Activated T-helper 17 cell treated with anti-CD3 and anti-CD28 coated beads, Interleukin-2, amount 50 U/mL, for 72 hours (primary cell): ENCODE results near the gene HSPA2. TPM values are rescaled to one million over a fixed set of nuclear protein-coding genes. Genes with fewer than 3 reads are reported as not detected.
"Not testable (repeated sequence)": the region's sequence is repeated elsewhere in the genome, so short reads cannot be mapped to it uniquely, and the experiment has no call there.

Experiments
- ATAC-seq: fragments of 150-1000 bp; cut with Tn5 transposase; replicated peaks from 2 replicates; pipeline ENCODE4 v1.10.0; 2021; ENCODE audit warnings: mild to moderate bottlenecking, moderate library complexity
- H3K27ac Mint-ChIP-seq: one replicate; pipeline ENCODE4 v1.8.0; 2022; ENCODE audit warnings: mixed read lengths
- H3K27me3 Mint-ChIP-seq: one replicate; pipeline ENCODE4 v1.8.0; 2022; ENCODE audit warnings: mixed read lengths
- H3K36me3 Mint-ChIP-seq: one replicate; pipeline ENCODE4 v1.8.0; 2022; ENCODE audit warnings: low read depth, mild to moderate bottlenecking, mixed read lengths
- H3K4me1 Mint-ChIP-seq: one replicate; pipeline ENCODE4 v1.8.0; 2022; ENCODE audit warnings: mixed read lengths
- H3K4me3 Mint-ChIP-seq: one replicate; pipeline ENCODE4 v1.8.0; 2022; ENCODE audit warnings: mild to moderate bottlenecking, mixed read lengths
- H3K9me3 Mint-ChIP-seq: one replicate; pipeline ENCODE4 v1.8.0; 2022; ENCODE audit warnings: mixed read lengths
- total RNA-seq, 2 donors: library from RNA; stranded (reverse); gene quantifications; one replicate each; pipeline ENCODE4 v1.2.3, GENCODE V29; 2022

HSPA2 gene
- total RNA-seq, 2 donors from 2014 or later = 6.5 to 7.4 TPM

DNA sequence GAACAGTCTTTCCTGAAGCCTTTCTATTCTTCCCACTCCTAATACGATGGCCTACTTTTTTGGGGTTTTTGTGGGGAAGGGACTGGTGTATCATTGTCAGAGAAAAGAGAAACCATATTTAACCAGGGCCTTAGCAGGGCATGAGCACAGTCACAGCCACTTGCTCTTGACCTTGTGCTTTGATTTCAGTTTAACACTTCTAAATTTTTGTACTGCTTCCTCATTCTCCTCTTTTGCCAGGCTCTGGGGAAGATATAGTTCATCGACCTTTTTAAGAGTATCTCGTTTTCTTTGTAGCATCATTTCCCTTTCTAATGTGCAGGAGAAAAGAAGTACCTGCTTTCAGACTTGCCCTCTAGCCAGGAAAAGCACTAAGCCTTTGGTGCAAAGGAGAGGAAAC lies 33.8 kb upstream of the HSPA2 start:
- Mint-ChIP-seq H3K4me3 (peak overlapping the region; percentile 91), H3K36me3 (peaks cover 98% of the 10 kb centered on the region), H3K4me1 (peaks cover 39% of the 10 kb centered on the region), H3K27me3 (no peaks in the 10 kb centered on the region), H3K27ac (peak overlapping the region; percentile 97), H3K9me3 (no peaks in the 10 kb centered on the region)
- ATAC-seq = no peak

DNA sequence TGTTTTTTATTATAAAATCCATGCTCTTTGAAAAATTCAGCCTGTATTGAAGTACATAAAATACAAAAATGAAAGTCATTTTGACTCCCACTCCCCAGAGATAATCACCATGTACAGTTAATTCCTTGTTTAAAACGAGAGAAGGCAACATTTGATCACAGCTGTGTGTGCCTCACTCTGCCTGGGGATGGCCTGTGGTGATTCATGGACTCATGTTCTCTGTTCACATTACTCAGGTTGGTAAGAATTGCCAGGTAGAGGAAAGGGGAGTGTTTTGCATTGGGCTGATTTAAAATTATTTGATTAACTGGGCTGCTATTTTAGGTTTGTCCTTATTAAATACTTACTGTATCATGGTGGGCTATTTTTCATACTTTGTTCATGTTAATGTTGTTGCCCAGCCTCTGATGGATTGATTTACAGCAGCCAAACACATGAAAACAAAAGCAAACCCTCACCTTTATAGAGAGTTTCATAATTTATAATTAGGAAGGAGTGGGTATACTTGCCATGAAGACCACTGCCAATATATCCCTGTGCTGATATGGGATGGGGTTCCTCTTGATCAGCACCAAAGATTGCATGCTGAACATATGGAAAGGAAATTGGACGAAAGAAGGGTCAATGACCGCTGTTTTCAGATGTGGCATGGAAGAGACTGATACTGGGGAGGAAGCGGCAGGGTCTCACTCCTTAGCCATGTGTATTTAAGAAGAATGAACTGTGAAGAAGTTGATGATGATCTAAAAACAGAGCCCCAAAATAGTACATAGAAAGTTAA lies 33.0 kb upstream of the HSPA2 start:
- Mint-ChIP-seq H3K4me3 (peak overlapping the region; percentile 91), H3K4me1 (peaks cover 39% of the 10 kb centered on the region), H3K27me3 (no peaks in the 10 kb centered on the region), H3K9me3 (no peaks in the 10 kb centered on the region), H3K36me3 (peaks cover 97% of the 10 kb centered on the region), H3K27ac (peak overlapping the region; percentile 97)
- ATAC-seq = peak; percentile 12

DNA sequence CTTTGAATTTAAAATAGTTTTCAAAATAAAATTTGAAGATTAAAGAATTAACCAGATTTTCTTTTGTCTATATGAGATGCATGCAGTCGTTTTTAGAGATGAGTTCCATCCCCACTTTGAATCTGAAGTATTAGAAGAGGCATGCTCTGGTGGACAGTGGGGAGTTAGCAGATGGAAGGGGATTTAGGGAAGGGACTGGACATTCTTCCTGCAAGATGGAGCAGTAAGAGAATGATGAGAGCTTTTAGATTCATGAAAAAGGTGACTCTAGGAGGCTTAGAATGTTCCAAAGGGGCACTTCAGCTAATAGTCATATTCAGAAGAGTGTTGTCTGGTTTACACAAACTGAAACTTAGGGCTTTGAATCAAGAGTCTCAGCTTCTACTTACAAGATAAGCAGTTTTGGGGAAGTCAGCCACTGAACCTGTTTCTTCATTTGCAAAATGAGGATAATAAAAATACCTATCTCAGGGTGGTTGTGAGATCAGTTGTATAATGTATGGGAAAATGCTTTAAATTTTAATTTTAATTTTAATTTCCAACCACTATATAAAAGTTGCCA lies 32.2 kb upstream of the HSPA2 start:
- Mint-ChIP-seq H3K4me1 (peaks cover 39% of the 10 kb centered on the region), H3K27ac (peak overlapping the region; percentile 97), H3K36me3 (peaks cover 96% of the 10 kb centered on the region), H3K4me3 (peak overlapping the region; percentile 91), H3K27me3 (no peaks in the 10 kb centered on the region), H3K9me3 (no peaks in the 10 kb centered on the region)
- ATAC-seq = no peak

DNA sequence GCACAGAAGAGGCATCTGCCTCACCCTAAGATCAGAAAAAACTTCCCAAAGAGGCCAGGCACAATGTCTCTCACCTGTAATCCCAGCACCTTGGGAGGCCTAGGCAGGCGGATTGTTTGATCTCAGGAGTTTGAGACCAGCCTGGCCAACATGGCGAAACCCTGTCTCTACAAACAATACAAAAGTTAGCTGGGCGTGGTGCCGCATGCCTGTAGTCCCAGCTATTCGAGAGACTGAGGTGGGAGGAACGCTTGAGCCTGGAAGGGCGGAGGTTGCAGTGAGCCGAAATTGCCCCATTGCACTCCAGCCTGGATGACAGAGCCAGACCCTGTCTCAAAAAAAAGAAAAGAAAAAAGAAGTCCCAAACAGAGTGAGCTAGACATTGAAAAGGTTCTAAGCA lies 31.5 kb upstream of the HSPA2 start:
- H3K4me3 Mint-ChIP-seq = peak overlapping the region; percentile 91
- peaks cover 43% of the 10 kb centered on the region for H3K4me1 Mint-ChIP-seq
- peaks cover 96% of the 10 kb centered on the region for H3K36me3 Mint-ChIP-seq

DNA sequence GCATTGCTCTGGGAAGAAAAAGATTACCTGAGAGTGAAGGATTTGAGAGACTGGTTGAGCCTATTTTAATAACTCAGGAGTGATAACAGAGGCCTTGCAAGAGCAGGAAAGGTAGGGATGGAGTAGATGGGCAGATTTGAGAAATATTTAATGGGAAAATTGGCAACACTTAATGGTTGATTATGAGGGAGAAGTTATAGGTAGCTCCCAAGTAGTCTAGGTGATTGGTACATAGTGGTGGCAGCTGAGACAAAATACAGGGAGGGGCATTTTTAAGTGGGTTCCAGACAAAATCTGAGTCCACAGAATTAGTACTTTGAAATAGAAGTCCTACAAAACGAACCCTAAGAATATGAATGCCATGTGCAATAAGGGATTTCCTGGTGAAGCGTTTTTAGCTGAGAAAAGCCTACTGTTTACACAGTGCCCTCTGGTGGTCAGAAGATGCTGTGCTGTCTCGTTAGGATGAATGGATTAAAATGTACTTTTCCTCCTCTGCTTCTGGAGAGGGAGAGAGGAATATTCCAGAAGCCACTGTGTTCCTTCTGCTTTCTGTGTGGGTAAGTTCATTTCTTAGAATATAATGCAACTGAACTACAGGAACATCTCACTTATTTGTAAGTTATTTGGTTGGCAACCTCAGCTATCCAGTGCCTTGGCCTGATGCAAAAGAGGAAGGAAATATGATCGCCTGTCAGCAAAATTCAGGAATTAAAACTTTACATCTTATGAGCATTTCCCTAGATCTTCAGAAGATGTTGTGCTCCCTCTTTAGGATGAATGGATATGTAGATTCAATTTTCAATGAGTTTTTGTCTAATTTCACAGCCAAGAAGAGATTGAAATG lies 29.5 kb upstream of the HSPA2 start:
- no peaks in the 10 kb centered on the region for H3K9me3 Mint-ChIP-seq
- H3K4me3 Mint-ChIP-seq = peak overlapping the region; percentile 91
- H3K4me1 Mint-ChIP-seq = peaks cover 45% of the 10 kb centered on the region
- no peak for ATAC-seq
- peaks cover 85% of the 10 kb centered on the region for H3K36me3 Mint-ChIP-seq
- H3K27me3 Mint-ChIP-seq = no peaks in the 10 kb centered on the region
- H3K27ac Mint-ChIP-seq = peak overlapping the region; percentile 97

More for the DNA sequence above, 31.5 kb upstream of the HSPA2 start:
- peak overlapping the region; percentile 97 for H3K27ac Mint-ChIP-seq
- no peaks in the 10 kb centered on the region for H3K27me3 Mint-ChIP-seq
- H3K9me3 Mint-ChIP-seq = no peaks in the 10 kb centered on the region
- no peak for ATAC-seq

DNA sequence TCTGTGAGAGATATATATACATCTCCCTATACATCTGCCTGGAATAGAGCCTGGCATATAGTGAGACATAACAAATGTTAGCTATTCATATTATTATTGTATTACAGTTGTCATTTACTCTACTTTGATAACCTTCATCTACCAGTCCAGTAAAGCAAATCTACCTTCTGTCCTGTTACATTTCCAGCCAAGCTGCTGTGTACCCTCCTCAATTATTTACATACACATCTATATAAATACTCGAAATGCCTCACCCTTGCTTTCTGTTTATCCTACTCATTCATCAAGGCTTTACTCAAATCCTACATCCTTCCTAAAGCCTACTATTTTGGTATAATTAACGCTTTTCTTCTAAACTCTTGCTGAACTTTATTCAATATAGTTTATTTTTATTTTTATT lies 27.3 kb upstream of the HSPA2 start:
- Mint-ChIP-seq H3K27me3 (no peaks in the 10 kb centered on the region), H3K36me3 (peaks cover 76% of the 10 kb centered on the region), H3K4me1 (peaks cover 37% of the 10 kb centered on the region), H3K9me3 (no peaks in the 10 kb centered on the region), H3K4me3 (no peak overlapping the region), H3K27ac (no peak overlapping the region)
- ATAC-seq = no peak

DNA sequence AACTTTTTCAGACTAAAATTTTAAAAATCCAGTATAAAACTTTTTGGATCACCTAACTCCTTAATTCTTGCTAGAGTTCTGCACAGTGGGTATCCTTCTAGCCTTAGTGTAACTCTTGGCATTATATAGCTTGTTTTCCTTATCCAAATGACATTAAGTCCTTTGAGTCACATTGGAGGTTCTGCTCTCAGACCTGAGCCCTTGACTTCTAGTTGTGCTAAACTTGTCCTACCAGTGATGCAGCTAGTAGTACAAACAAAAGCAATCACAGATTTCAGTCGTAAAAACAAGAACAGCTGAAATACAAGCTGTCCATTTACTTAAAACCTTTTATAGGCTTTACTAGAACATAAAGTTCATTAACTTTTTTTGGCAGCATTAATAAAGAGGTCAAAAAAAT lies 25.5 kb upstream of the HSPA2 start:
- H3K27me3 Mint-ChIP-seq = no peaks in the 10 kb centered on the region
- peaks cover 25% of the 10 kb centered on the region for H3K4me1 Mint-ChIP-seq
- no peaks in the 10 kb centered on the region for H3K9me3 Mint-ChIP-seq
- H3K4me3 Mint-ChIP-seq = no peak overlapping the region
- H3K36me3 Mint-ChIP-seq = peaks cover 63% of the 10 kb centered on the region
- H3K27ac Mint-ChIP-seq = no peak overlapping the region
- no peak for ATAC-seq

DNA sequence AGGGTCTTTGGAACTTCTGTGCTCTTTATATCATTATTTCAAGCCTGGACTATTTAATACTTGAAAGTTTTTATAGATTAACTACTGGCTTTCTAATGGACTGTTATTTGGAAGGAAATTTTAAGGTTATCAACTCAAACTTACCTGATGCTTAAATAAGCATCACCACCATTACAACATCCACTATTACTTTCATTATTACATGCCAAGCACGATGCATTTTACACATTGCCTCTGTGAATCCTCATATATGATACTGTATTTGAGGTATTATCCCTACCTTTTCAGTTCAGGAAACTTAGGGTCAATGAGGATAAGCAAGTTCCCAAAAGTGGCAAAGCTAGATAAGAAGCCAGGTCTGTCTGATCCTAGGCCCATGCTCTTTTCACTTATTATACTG lies 23.6 kb upstream of the HSPA2 start:
- no peak for ATAC-seq
- H3K4me1 Mint-ChIP-seq = peaks cover 11% of the 10 kb centered on the region
- H3K27me3 Mint-ChIP-seq = no peaks in the 10 kb centered on the region
- H3K27ac Mint-ChIP-seq = no peak overlapping the region
- H3K4me3 Mint-ChIP-seq = peak overlapping the region; percentile 9
- peaks cover 44% of the 10 kb centered on the region for H3K36me3 Mint-ChIP-seq
- no peaks in the 10 kb centered on the region for H3K9me3 Mint-ChIP-seq

DNA sequence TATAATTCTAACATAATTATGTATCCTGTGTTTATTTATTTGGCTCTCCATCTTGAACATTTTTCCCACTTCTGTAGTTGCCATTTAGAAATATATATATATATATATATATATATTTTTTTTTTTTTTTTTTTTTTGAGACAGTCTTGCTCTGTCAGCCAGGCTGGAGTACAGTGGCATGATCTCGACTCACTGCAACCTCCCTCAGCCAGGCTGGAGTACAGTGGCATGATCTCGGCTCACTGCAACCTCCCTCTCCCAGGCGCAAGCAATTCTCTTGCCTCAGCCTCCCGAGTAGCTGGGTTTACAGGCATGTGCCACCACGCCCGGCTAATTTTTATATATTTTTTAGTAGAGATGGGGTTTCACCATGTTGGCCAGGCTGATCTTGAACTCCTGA lies 22.9 kb upstream of the HSPA2 start:
- H3K4me3 Mint-ChIP-seq, ATAC-seq, H3K27me3 Mint-ChIP-seq, H3K27ac Mint-ChIP-seq, H3K9me3 Mint-ChIP-seq: not testable (repeated sequence)
- Mint-ChIP-seq H3K4me1 (peaks cover 11% of the 10 kb centered on the region), H3K36me3 (peaks cover 37% of the 10 kb centered on the region)

DNA sequence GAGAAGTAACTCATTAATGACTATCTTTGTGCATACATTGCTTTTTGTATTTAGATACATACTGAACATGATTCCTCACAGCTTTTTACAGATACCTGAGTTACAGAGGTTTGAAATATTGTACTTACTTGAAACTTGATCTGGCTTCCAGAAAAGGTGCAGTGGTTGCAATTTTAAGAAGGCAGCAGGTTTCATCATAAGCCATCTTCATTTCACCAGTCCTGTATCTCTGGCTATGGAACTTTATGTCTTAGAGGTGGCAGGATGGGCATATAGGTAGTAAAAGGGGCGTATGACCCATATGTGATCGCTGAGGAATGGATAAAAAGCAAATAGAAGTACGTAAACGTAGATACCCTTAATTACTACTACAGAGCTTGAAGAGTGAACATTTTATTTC lies 22.3 kb upstream of the HSPA2 start:
- peaks cover 11% of the 10 kb centered on the region for H3K4me1 Mint-ChIP-seq
- ATAC-seq = no peak
- peaks cover 32% of the 10 kb centered on the region for H3K36me3 Mint-ChIP-seq
- no peaks in the 10 kb centered on the region for H3K27me3 Mint-ChIP-seq
- H3K27ac Mint-ChIP-seq = no peak overlapping the region
- no peak overlapping the region for H3K4me3 Mint-ChIP-seq
- H3K9me3 Mint-ChIP-seq = no peaks in the 10 kb centered on the region

DNA sequence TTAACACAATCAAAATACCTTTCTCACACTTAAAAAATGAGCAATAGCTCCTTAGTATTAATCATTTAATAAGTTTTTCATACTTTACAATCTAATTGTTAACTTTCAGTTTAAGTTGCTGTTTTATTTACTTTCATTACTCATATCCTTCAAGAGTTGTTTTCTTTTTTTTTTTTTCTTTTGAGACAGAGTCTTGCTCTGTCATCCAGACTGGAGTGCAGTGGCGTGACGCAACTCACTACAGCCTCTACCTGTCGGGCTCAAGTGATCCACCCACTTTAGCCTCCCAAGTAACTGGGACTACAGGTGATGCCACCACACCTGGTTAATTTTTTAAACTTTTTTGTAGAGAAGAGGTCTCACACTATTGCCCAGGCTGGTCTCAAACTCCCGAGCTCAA lies 19.8 kb upstream of the HSPA2 start:
- ATAC-seq = no peak
- peaks cover 27% of the 10 kb centered on the region for H3K36me3 Mint-ChIP-seq

DNA sequence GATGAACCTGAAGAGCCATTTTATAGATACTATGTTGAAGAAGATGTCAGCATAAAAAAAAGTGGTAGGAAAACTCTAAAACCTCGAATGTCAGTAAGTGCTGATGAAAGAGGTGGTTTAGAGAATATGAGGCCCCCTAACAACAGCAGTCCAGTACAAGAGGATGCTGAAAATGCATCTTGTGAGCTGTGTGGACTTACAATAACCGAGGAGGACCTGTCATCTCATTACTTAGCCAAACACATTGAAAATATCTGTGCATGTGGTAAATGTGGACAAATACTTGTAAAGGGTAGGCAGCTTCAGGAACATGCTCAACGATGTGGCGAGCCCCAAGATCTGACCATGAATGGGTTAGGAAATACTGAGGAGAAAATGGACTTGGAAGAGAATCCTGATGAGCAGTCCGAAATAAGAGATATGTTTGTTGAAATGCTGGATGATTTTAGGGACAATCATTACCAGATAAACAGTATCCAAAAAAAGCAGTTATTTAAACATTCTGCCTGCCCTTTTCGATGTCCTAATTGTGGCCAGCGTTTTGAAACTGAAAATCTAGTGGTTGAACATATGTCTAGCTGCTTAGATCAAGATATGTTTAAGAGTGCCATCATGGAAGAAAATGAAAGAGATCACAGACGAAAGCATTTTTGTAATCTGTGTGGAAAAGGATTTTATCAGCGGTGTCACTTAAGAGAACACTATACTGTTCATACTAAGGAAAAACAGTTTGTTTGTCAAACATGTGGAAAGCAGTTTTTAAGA lies 17.8 kb upstream of the HSPA2 start:
- H3K27ac Mint-ChIP-seq = no peak overlapping the region
- ATAC-seq = peak; percentile 77
- H3K9me3 Mint-ChIP-seq = no peaks in the 10 kb centered on the region
- H3K4me1 Mint-ChIP-seq = peaks cover 5% of the 10 kb centered on the region
- no peak overlapping the region for H3K4me3 Mint-ChIP-seq
- H3K36me3 Mint-ChIP-seq = peaks cover 31% of the 10 kb centered on the region
- H3K27me3 Mint-ChIP-seq = no peaks in the 10 kb centered on the region

More for the DNA sequence above, 19.8 kb upstream of the HSPA2 start:
- H3K27me3 Mint-ChIP-seq = no peaks in the 10 kb centered on the region
- no peak overlapping the region for H3K4me3 Mint-ChIP-seq
- H3K27ac Mint-ChIP-seq = no peak overlapping the region
- peaks cover 5% of the 10 kb centered on the region for H3K4me1 Mint-ChIP-seq
- no peaks in the 10 kb centered on the region for H3K9me3 Mint-ChIP-seq

DNA sequence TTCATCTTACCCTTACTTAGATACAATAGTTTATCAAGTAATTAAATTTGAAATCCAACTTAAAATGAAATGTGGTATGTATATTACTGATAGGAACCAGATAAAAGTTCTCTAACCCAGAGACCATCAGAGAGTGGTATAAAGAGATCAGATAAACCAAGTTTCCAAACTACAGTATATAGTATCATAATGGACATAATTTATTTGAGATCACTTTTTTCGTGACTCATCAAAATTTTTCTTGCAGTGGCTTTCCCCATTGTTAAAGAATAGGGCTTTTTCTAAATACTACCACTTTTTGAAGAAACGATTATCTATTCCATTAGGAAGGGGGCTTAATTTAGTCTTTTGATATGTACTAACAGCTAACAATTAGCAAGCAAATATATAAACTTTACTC lies 15.2 kb upstream of the HSPA2 start:
- ATAC-seq = no peak
- Mint-ChIP-seq H3K9me3 (no peaks in the 10 kb centered on the region), H3K4me3 (no peak overlapping the region), H3K27ac (no peak overlapping the region), H3K27me3 (no peaks in the 10 kb centered on the region), H3K4me1 (no peaks in the 10 kb centered on the region), H3K36me3 (peaks cover 27% of the 10 kb centered on the region)

DNA sequence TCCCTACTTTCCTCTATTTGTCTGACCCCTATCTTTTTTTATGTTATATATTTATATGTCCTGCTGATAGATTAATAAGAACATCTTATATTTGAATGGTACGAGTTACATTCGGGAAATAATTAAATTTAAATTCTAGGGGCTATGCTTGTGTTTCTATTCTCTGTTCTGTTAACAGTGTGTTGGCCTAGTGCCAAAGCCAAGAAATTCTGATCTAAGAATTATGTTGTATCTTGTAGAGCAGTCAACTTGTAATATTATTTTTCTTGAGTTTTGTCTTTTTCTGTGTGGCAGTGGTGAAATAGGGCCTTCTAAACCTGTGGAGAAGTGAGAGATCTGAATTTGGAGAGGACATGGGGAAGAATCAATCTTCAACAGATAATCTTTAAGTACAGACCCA lies 9.0 kb upstream of the HSPA2 start:
- ATAC-seq = no peak
- peaks cover 10% of the 10 kb centered on the region for H3K36me3 Mint-ChIP-seq
- no peaks in the 10 kb centered on the region for H3K27me3 Mint-ChIP-seq
- no peak overlapping the region for H3K27ac Mint-ChIP-seq
- H3K9me3 Mint-ChIP-seq = no peaks in the 10 kb centered on the region
- no peaks in the 10 kb centered on the region for H3K4me1 Mint-ChIP-seq
- no peak overlapping the region for H3K4me3 Mint-ChIP-seq
